ENCODE data around the gene SNRNP48. TPM values are rescaled to one million over a fixed set of nuclear protein-coding genes. Genes with fewer than 3 reads are reported as not detected.

The SNRNP48 gene
- total and polyA plus RNA-seq, 2 of the 8 experiments (the other 6 are each of a cell fraction or from before 2014, with no cell fraction given) = 7.7 to 21.0 TPM

GRCh38 chr6:7568021-7568420, 22.0 kb upstream of the SNRNP48 start:
- no peak overlapping the region for H2BK15ac ChIP-seq (ENCODE audit: low read length)
- no peak overlapping the region for H4K5ac ChIP-seq (ENCODE audit: insufficient read length, low read depth, low read length)
- H3K27me3 ChIP-seq (replicated peaks in 1 of 4; ENCODE audit: control insufficient read depth in 3 of 4, extremely low read depth in 1 of 4, insufficient read depth in 3 of 4, low read length in 3 of 4) = no peaks in the 10 kb centered on the region
- no peak for FAIRE-seq
- ChIA-PET POLR2A (ENCODE audit: partially characterized antibody) (interaction anchor here (1.4 kb wide), 1 partner anchor 11 kb away, joined by 3 read pairs; no protein-coding TSS in a partner anchor), CTCF (ENCODE audit: partially characterized antibody) (interaction anchor here (0.7 to 1.6 kb wide), 6 partner anchors 11 to 293 kb away, joined by 3 to 5 read pairs (median 4); no protein-coding TSS in a partner anchor)
- no peak overlapping the region for H3K56ac ChIP-seq (replicated peaks; ENCODE audit: insufficient read length, low read depth, low read length)
- no peak for DNase-seq (ENCODE audit: low read depth in 1 of 2, low spot score in 2 of 2)
- no peaks in the 10 kb centered on the region for H4K20me1 ChIP-seq (replicated peaks in 1 of 2; ENCODE audit: control insufficient read depth in 1 of 2, insufficient read depth in 2 of 2, low read length in 2 of 2)
- no peak overlapping the region for H3K4me3 ChIP-seq (ENCODE audit: extremely low read depth in 1 of 4, insufficient read depth in 2 of 4, low read depth in 3 of 4, low read length in 4 of 4)
- H2BK5ac ChIP-seq (ENCODE audit: low read depth, low read length) = no peak overlapping the region
- no peak overlapping the region for H2BK120ac ChIP-seq (replicated peaks; ENCODE audit: low read depth, low read length)
- H4K8ac ChIP-seq (ENCODE audit: extremely low read depth, insufficient read depth, low read length) = no peak overlapping the region
- no peak overlapping the region for H3K14ac ChIP-seq (ENCODE audit: insufficient read length)
- 94% methylated on average over 3 of the region's 3 CpGs; no CpG with 5 or more reads in 1 of the 2 experiments for WGBS, 2 experiments (ENCODE audit: extremely low coverage in 1 of 2, insufficient coverage in 1 of 2, insufficient read length in 1 of 2, insufficient replicate concordance in 2 of 2, low coverage in 1 of 2, low lambda C conversion rate in 2 of 2, missing lambda C conversion rate in 1 of 2)
- no peak overlapping the region for H2AK5ac ChIP-seq (ENCODE audit: low read depth, low read length)
- no peak overlapping the region for H3K9ac ChIP-seq (replicated peaks in 1 of 4; ENCODE audit: extremely low read depth in 1 of 4, low read depth in 3 of 4, low read length in 3 of 4)
- no peaks in the 10 kb centered on the region for H3K79me1 ChIP-seq (ENCODE audit: low read depth, low read length)
- no peak overlapping the region for H3K27ac ChIP-seq (ENCODE audit: low read depth, low read length)
- H3K79me2 ChIP-seq (ENCODE audit: control insufficient read depth in 1 of 2, insufficient read depth in 2 of 2, low read length in 2 of 2) = no peaks in the 10 kb centered on the region
- no peak overlapping the region for H3K18ac ChIP-seq (ENCODE audit: extremely low read depth, low read length)
- H3K23ac ChIP-seq (ENCODE audit: insufficient read length) = no peak overlapping the region
- H2BK20ac ChIP-seq (ENCODE audit: low read length) = no peak overlapping the region
- H4K91ac ChIP-seq (replicated peaks; ENCODE audit: insufficient read length, low read length) = no peak overlapping the region
- H2AFZ ChIP-seq (ENCODE audit: low read length) = no peak overlapping the region
- no peaks in the 10 kb centered on the region for H3K4me1 ChIP-seq (replicated peaks in 1 of 4; ENCODE audit: control insufficient read depth in 3 of 4, insufficient read depth in 4 of 4, low read length in 3 of 4)
- H3K4ac ChIP-seq (replicated peaks; ENCODE audit: insufficient read length, low read depth, low read length) = no peak overlapping the region
- H3K23me2 ChIP-seq (ENCODE audit: low read depth, low read length) = no peaks in the 10 kb centered on the region
- no peaks in the 10 kb centered on the region for H3K9me3 ChIP-seq (ENCODE audit: insufficient read depth in 2 of 2, low read depth in 1 of 2, low read length in 1 of 2)
- H2BK12ac ChIP-seq (ENCODE audit: low read depth, low read length) = no peak overlapping the region
- peaks cover 24 to 83% (median 64%) of the 10 kb centered on the region in 4 experiments; a peak in 7 of 8 replicates for H3K36me3 ChIP-seq (ENCODE audit: control insufficient read depth in 2 of 4, insufficient read depth in 4 of 4, low read length in 3 of 4)
- H3K4me2 ChIP-seq (ENCODE audit: insufficient read depth in 1 of 2, low read depth in 2 of 2, low read length in 2 of 2) = no peak overlapping the region
- no peak for TF ChIP-seq FOSL1 (IDR thresholded peaks at IDR 0.05; ENCODE audit: insufficient read depth, low read depth, low read length)
- TF ChIP-seq RAD21 (IDR thresholded peaks at IDR 0.05 in 1 of 2, conservative IDR thresholded peaks at IDR 0.05 in 1 of 2; ENCODE audit: low read depth in 2 of 2, low read length in 2 of 2) = no peak

All from H1 (cell line).